Measurements from ENCODE around the gene SLFN12L.
"Not testable (repeated sequence)": the region's sequence is repeated elsewhere in the genome, so short reads cannot be mapped to it uniquely, and the experiment has no call there.

Gene SLFN12L

GRCh38 chr17:35496451-35497290 is 40.8 kb downstream of the SLFN12L start:
- no peak for DNase-seq (ENCODE audit: low spot score)

GRCh38 chr17:35493040-35493439 is 44.4 kb downstream of the SLFN12L start:
- no peak for DNase-seq (ENCODE audit: low spot score)

GRCh38 chr17:35491417-35491816 is 46.1 kb downstream of the SLFN12L start:
- DNase-seq (ENCODE audit: low spot score), result no peak

GRCh38 chr17:35489944-35490343 is 47.5 kb downstream of the SLFN12L start:
- no peak for DNase-seq (ENCODE audit: low spot score)

- DNase-seq (ENCODE audit: low spot score), result no peak
Observed at GRCh38 chr17:35488991-35489390, 48.5 kb downstream of the SLFN12L start.

- DNase-seq (ENCODE audit: low spot score), result no peak
Observed at GRCh38 chr17:35486920-35487732, 50.4 kb downstream of the SLFN12L start.

- no peak for DNase-seq (ENCODE audit: low spot score)
Observed at GRCh38 chr17:35479271-35479670, 58.2 kb downstream of the SLFN12L start.

- no peak for DNase-seq (ENCODE audit: low spot score)
Observed at GRCh38 chr17:35477248-35477647, 60.2 kb downstream of the SLFN12L start.

- no peak for DNase-seq (ENCODE audit: low spot score)
Observed at GRCh38 chr17:35476283-35476820, 61.1 kb downstream of the SLFN12L start.

GRCh38 chr17:35468475-35468874 is 69.0 kb downstream of the SLFN12L start:
- no peak for DNase-seq (ENCODE audit: low spot score)

GRCh38 chr17:35467824-35468223 is 69.7 kb downstream of the SLFN12L start:
- no peak for DNase-seq (ENCODE audit: low spot score)

GRCh38 chr17:35460354-35460851 is 77.1 kb downstream of the SLFN12L start:
- no peak for DNase-seq (ENCODE audit: low spot score)

GRCh38 chr17:35454035-35454434 is 83.4 kb downstream of the SLFN12L start:
- not testable (repeated sequence) for DNase-seq (ENCODE audit: low spot score)

- DNase-seq (ENCODE audit: low spot score), result no peak
Observed at GRCh38 chr17:35453171-35453570, 84.3 kb downstream of the SLFN12L start.

GRCh38 chr17:35449371-35449931 is 88.0 kb downstream of the SLFN12L start:
- DNase-seq (ENCODE audit: low spot score), result no peak

- DNase-seq (ENCODE audit: low spot score), result no peak
Observed at GRCh38 chr17:35448899-35449227, 88.6 kb downstream of the SLFN12L start.

GRCh38 chr17:35448214-35448898 is 89.1 kb downstream of the SLFN12L start, which contains the start of gene SLFN13:
Gene SLFN13, minus strand, starts transcription at chr17:35448766. Its CDS starts 3,086 bp downstream, at chr17:35445680.
- peak; percentile 39 for DNase-seq (ENCODE audit: low spot score)

GRCh38 chr17:35447499-35447898 is 90.0 kb downstream of the SLFN12L start:
- DNase-seq (ENCODE audit: low spot score), result no peak

- DNase-seq (ENCODE audit: low spot score), result no peak
Observed at GRCh38 chr17:35438433-35438832, 99.0 kb downstream of the SLFN12L start.

- DNase-seq (ENCODE audit: low spot score), result peak; percentile 40
Observed at GRCh38 chr17:35433075-35433894, 104.2 kb downstream of the SLFN12L start.
